Stimulated activated memory B cell treated with anti-CD40 and anti-IgM and Interleukin-4, amounts not matched to agents 10 μg/mL and 1 μg/mL and 100 μg/mL, for 72 hours (primary cell): ENCODE data around the gene SLC12A7.
"Not testable (repeated sequence)": the region's sequence is repeated elsewhere in the genome, so short reads cannot be mapped to it uniquely, and the experiment has no call there.

Source experiments
- ATAC-seq: fragments of 150-1000 bp; cut with Tn5 transposase; 2 replicates; pipeline ENCODE4 v1.10.0; 2021
- H3K27ac Mint-ChIP-seq: one replicate; pipeline ENCODE4 v1.8.0; 2022; ENCODE audit warnings: mild to moderate bottlenecking, mixed read lengths
- H3K27me3 Mint-ChIP-seq: one replicate; pipeline ENCODE4 v1.8.0; 2022; ENCODE audit warnings: mixed read lengths
- H3K36me3 Mint-ChIP-seq: one replicate; pipeline ENCODE4 v1.8.0; 2022; ENCODE audit warnings: mixed read lengths
- H3K4me1 Mint-ChIP-seq: one replicate; pipeline ENCODE4 v1.8.0; 2022; ENCODE audit warnings: mixed read lengths
- H3K4me3 Mint-ChIP-seq: one replicate; pipeline ENCODE4 v1.8.0; 2022; ENCODE audit warnings: mild to moderate bottlenecking, moderate library complexity, mixed read lengths
- H3K9me3 Mint-ChIP-seq: one replicate; pipeline ENCODE4 v1.8.0; 2022; ENCODE audit warnings: mixed read lengths

Gene SLC12A7

DNA sequence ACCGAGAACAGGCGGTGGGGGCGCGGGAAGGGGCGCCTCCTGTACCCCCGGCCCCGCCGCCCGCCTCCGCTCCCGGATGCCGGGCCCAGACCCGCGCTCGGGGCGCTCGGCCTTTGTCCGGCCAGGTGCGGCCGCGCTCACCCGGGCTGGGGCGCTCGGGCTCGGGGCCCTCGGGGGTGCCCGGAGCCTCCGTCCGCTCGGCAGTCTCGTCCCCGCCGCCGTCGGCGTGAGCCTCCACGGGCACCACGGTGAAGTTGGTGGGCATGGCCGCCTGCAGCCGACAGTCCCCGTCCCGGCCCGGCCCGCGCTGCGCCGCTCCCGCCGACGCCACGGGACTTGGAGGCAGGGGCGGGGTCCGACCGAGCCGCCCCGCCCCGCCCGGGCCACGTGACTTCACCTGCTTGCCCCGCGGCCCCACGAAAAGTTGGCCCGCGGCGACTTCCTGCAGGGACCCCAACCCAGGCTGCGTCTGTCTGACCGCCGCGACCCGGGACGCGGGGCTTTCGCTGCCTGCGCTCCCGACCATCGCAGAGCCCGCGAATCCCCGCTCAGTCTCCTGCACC is at the start of gene SLC12A7:
Gene SLC12A7 (minus strand): TSS at position 337 of the 563 bp plus-strand sequence. CDS start 72 bp downstream, at position 265.
- H3K4me3 Mint-ChIP-seq = peak within 1 kb of the TSS; percentile 93
- peak; percentile 76 for ATAC-seq
- no peaks in the 10 kb centered on the region for H3K9me3 Mint-ChIP-seq
- peak within 1 kb of the TSS; percentile 83 for H3K27ac Mint-ChIP-seq
- H3K36me3 Mint-ChIP-seq = no peaks in the 10 kb centered on the region
- peaks cover 56% of the 10 kb centered on the region for H3K4me1 Mint-ChIP-seq
- H3K27me3 Mint-ChIP-seq = no peaks in the 10 kb centered on the region

DNA sequence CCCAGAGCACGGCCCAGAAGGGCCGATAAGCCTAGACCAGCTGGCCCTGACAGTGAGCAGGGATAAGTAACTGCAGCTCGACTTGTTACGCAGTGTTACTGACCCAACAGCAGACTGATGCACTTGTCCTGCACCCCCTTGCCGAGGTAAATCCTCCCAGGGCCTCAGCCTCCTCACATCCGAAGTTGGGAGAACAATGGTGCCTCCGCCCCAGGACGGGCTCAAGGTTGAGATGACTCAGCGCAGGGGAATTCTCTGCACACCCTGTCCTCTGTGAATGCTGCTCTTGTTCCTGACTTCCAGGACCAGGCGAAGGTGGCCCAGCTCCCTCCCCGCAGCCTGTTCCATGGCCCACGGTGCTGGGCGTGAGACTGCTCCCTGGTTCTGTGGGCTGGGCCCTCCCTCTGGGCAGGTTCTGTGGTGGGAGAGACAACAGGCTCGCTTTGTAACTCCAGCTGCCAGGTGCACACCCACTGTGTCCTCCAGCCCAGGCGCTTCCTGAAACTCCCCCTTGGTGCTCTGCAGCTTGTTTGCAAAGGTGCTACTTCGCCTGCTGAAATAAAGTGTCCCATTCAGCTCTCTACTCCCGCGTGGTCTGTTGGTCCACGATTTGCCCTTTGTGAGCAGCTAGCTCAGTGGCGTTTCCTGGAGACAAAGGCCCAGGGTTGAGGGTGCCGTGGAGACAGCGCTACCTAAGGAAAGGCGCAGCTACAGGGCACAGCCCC is 49.4 kb upstream of the SLC12A7 start:
- no peak overlapping the region for H3K4me3 Mint-ChIP-seq
- H3K27me3 Mint-ChIP-seq = peaks cover 43% of the 10 kb centered on the region
- H3K9me3 Mint-ChIP-seq = peaks cover 9% of the 10 kb centered on the region
- H3K4me1 Mint-ChIP-seq = peaks cover 20% of the 10 kb centered on the region
- H3K27ac Mint-ChIP-seq = no peak overlapping the region
- ATAC-seq = no peak
- H3K36me3 Mint-ChIP-seq = peaks cover 9% of the 10 kb centered on the region

DNA sequence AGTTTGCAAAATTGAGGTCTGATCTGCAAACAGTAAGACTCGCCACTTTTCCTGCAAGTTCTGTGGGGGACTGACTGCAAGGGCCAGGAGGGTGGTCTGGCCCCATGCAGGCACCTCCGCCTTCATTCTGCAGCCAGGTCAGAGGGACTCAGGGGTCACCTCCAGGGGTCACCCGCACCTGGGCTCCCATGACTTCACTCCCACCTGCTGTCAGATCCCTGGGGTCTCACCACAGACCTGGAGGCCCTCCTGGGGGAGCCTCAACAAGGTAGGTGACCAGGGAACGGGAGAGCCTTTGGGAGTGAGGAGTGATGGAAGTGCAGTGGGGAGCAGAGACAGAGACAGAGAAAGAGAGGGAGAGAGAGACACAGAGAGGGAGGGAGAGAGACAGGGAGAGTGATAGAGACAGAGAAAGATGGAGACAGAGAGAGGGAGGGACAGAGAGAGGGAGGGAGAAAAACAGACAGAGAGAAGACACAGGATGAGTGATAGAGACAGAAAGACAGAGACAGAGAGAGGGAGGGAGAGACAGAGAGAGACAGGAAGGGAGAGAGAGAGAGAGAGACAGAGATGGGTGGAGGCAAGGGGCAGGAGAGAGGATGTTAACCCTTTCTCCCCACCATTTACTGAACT is 48.0 kb upstream of the SLC12A7 start:
- no peak overlapping the region for H3K27ac Mint-ChIP-seq
- H3K9me3 Mint-ChIP-seq = peaks cover 9% of the 10 kb centered on the region
- ATAC-seq = no peak
- peaks cover 41% of the 10 kb centered on the region for H3K27me3 Mint-ChIP-seq
- peaks cover 19% of the 10 kb centered on the region for H3K4me1 Mint-ChIP-seq
- H3K36me3 Mint-ChIP-seq = peaks cover 9% of the 10 kb centered on the region
- no peak overlapping the region for H3K4me3 Mint-ChIP-seq

DNA sequence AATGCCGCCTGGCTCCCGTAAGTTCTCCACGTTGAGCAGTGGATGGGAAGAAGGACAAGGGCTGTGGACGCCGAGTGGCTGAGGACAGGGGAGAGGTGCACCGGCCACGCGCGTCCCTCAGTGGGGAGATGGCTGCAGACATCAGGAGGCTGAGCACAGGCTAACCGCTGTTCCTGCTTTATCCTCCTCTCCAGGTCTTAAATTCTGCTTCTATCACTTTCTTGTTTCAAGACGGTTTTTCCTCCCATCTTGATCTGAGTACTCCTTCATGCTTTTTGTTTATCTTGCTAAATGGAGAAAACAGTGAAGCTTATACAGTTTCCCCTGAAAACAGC is 47.4 kb upstream of the SLC12A7 start:
- Mint-ChIP-seq H3K4me3 (no peak overlapping the region), H3K36me3 (peaks cover 9% of the 10 kb centered on the region), H3K27ac (no peak overlapping the region), H3K27me3 (peaks cover 40% of the 10 kb centered on the region), H3K4me1 (peaks cover 20% of the 10 kb centered on the region), H3K9me3 (peaks cover 9% of the 10 kb centered on the region)
- ATAC-seq = no peak

DNA sequence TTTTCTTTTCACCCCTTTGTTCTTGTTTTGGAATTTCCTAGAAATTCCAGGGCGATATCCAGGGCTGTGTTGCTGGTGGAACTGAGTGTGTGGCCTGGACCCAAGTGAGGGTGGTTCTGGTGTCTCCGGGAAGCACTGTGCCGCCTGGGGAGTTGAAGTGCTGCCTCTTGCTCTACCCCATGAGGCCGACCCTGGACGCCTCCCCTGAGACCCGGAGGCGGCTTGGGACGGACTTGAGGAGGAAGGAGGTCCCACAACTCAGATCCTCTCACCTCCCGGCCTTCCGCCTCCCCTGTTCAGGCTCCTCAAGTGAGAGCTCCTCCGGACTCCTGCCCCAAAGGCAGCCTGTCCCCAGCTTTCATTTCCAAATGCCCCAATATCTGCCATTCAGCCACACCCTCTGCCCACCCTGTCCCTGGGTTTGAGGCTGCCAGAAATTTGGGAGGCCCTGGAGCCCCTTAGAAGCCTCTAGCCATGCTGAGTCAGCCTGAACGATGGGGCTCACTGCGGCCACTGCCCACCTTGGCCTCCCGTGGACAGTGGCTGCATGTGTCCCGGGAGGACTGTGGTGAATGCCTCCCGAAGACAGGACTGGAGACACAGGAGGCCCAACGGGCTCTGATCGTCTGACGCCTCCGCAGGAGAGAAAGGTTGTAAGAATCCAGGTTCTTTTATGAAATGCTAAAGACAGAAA is 46.9 kb upstream of the SLC12A7 start:
- peaks cover 42% of the 10 kb centered on the region for H3K27me3 Mint-ChIP-seq
- ATAC-seq = no peak
- no peak overlapping the region for H3K4me3 Mint-ChIP-seq
- H3K4me1 Mint-ChIP-seq = peaks cover 25% of the 10 kb centered on the region
- peaks cover 9% of the 10 kb centered on the region for H3K36me3 Mint-ChIP-seq
- no peak overlapping the region for H3K27ac Mint-ChIP-seq
- peaks cover 9% of the 10 kb centered on the region for H3K9me3 Mint-ChIP-seq

DNA sequence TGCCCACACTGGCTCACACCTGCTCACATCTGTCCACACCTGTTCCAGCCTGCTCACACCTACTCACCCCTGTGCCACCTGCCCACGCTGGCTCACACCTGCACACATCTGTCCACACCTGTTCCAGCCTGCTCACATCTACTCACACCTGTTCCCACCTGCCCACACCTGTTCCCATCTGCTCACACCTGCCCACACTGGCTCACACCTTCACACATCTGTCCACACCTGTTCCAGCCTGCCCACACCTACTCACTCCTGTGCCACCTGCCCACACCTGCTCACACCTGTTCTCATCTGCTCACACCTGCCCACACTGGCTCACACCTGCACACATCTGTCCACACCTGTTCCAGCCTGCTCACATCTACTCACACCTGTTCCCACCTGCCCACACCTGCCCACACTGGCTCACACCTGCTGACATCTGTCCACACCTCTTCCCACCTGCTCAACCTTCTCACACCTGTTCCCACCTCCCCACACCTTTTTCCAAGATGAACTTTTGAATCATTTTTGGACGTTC is 45.7 kb upstream of the SLC12A7 start:
- H3K27ac Mint-ChIP-seq = peak overlapping the region; percentile 65
- not testable (repeated sequence) for ATAC-seq, H3K9me3 Mint-ChIP-seq, H3K36me3 Mint-ChIP-seq
- peaks cover 43% of the 10 kb centered on the region for H3K27me3 Mint-ChIP-seq
- H3K4me1 Mint-ChIP-seq = peaks cover 31% of the 10 kb centered on the region
- H3K4me3 Mint-ChIP-seq = peak overlapping the region; percentile 18

DNA sequence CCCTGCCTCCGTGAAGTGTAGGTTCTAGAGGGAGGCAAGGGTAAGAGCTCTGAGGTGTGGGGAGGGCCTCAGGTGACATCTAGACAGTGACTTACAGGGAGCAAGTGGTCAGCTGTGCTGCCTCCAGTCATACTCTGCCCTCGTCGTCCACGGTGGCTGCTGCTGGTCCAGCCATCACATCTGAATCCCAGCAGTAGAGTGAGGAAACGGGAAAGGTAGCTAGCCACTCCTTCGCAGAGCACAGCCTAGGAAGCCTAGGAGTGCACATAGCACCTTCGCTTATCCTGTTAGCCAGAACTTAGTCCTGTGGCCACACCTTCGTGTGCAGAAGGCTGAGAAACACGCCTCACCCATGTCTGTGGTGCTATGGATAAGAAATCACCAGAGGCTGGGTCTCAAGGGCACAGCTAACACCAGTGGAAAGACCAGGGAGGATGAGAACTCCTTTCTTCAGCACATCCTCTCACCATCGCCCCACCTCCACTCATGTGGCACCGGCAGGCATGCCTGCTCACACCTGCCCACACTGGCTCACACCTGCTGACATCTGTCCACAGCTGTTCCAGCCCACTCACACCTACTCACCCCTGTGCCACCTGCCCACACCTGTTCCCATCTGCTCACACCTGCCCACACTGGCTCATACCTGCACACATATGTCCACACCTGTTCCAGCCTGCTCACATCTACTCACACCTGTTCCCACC is 45.0 kb upstream of the SLC12A7 start:
- H3K4me3 Mint-ChIP-seq = no peak overlapping the region
- H3K27ac Mint-ChIP-seq = peak overlapping the region; percentile 65
- peaks cover 9% of the 10 kb centered on the region for H3K9me3 Mint-ChIP-seq
- peaks cover 37% of the 10 kb centered on the region for H3K4me1 Mint-ChIP-seq
- peaks cover 9% of the 10 kb centered on the region for H3K36me3 Mint-ChIP-seq
- peaks cover 43% of the 10 kb centered on the region for H3K27me3 Mint-ChIP-seq
- ATAC-seq = no peak

DNA sequence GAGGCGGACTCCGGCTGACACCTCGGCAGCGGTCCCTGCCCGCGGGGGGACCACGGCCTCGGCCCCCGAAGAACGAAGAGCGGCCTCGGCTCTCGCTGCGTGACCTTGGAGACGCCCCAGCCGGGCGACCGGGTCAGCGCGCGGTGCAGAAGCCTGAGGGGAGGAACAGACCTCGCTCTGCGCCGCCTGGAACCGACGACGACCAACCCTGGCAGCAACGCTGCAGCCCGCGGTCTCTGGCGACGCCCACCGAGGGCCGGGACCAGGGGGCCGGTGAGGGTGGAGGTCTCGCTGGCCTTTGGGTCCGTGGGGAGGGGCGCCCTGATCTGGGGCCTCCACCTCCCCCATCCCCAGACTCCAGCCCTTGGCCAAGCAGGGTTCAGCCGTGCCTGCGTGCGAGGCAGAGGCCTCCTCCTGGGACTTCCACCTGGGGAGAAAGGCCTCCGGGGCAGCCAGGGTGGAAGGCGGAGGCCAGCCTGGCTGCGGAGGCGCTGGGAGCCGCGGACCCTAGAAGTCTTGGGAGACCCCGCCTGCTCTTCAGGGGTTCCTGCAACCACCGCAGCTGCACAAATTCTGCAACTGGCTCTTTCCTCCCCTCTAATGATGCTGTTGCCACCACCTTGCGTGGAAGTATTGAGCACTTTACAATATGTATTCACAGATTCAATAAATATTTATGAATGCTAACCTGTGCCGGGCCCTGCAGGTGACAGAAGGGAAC is 44.3 kb upstream of the SLC12A7 start:
- H3K9me3 Mint-ChIP-seq = peaks cover 9% of the 10 kb centered on the region
- no peak overlapping the region for H3K4me3 Mint-ChIP-seq
- peaks cover 9% of the 10 kb centered on the region for H3K36me3 Mint-ChIP-seq
- peaks cover 45% of the 10 kb centered on the region for H3K4me1 Mint-ChIP-seq
- no peak overlapping the region for H3K27ac Mint-ChIP-seq
- no peak for ATAC-seq
- peaks cover 43% of the 10 kb centered on the region for H3K27me3 Mint-ChIP-seq

DNA sequence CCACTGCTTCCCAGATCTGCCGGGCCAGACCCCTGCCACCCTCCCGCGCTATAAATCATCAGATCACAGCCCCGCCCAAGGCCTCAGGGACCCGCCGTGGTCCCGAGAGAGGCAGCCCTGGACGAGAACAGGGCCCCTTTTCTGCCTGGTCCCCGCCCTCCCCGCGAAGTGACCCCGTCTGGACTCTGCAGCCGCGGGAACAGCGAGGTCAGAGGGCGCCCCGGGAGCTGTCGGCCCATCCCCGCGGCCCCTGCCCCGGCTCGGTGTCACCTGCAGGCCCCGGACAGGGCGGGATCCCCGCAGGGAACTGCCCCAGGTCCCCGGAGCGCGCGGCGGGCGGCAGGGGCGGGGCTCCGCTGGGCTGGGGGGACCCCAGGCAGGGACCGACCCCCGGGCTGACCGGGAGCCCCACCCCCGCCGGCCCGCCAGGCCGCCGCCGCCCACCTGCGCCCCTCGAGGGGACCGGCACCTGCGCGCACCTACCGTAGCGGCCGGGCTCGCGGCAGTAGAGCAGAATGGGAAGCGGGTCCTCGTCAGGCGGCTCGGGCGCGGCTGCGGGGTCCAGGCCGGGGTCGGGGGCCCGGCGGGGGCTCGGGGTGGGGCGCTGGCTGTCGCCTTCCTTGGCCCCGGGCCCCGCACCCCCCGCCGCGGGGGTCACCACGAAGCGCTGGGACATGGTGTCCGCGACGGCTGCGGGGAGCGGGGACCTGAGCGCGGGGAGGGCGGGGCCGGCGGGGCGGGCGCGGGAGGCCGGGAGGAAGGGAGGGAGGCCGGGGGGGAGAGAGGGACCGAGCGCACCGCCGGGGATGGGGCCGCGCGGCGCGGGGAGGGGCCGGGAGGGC is 43.5 kb upstream of the SLC12A7 start:
- ATAC-seq = peak; percentile 9
- H3K9me3 Mint-ChIP-seq = peaks cover 9% of the 10 kb centered on the region
- H3K4me3 Mint-ChIP-seq = peak overlapping the region; percentile 40

DNA sequence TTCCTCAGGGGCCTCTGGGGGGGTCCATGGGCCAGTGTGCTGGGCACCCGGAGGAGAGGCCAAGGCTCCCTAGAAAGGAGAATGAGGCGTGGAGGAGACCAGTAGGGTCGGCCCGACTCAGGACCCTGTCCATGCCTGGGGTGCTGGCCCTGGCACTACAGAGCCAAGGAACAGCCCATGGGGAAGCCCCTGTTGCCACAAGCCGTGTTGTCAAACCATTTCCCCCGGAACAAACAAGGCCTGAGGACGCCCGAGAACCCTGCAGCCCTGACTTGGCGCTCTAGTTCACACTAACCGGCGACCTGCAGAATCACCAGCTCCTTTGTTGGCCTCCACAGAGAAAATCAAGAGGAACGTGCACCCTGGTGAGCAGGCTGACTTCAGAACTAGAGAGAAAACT is 41.6 kb upstream of the SLC12A7 start:
- Mint-ChIP-seq H3K27me3 (peaks cover 21% of the 10 kb centered on the region), H3K9me3 (peaks cover 9% of the 10 kb centered on the region), H3K36me3 (peaks cover 9% of the 10 kb centered on the region), H3K4me1 (peaks cover 59% of the 10 kb centered on the region), H3K4me3 (peak overlapping the region; percentile 10), H3K27ac (peak overlapping the region; percentile 6)
- peak; percentile 67 for ATAC-seq

More for the DNA sequence above, 43.5 kb upstream of the SLC12A7 start:
- no peak overlapping the region for H3K27ac Mint-ChIP-seq
- peaks cover 9% of the 10 kb centered on the region for H3K36me3 Mint-ChIP-seq
- peaks cover 41% of the 10 kb centered on the region for H3K27me3 Mint-ChIP-seq
- H3K4me1 Mint-ChIP-seq = peaks cover 52% of the 10 kb centered on the region

DNA sequence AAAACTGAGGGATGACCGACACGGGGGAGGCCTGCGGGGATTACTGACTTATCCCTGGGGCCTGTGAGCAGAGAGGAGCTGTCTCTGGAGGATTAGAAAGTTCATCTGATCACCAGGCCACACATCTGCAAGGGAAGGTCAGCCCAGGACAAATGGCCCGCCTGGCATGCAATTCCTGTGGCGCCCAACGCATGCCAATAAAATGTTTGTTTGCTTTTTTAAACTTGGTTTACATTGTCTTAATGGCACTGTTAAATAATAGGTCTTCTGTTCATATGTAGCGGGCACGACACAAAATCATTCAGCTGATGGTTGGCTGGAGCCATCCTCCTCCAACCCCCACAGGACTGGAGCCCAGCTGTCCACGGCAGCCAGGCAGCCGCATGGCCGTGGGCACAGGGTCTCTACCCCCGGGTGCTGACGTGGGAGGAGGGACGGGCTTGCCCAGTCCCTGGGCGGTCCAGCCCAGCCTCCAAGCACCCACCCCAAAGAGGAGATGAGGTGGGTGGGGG is 41.0 kb upstream of the SLC12A7 start:
- Mint-ChIP-seq H3K27ac (peak overlapping the region; percentile 6), H3K4me1 (peaks cover 59% of the 10 kb centered on the region), H3K9me3 (peaks cover 8% of the 10 kb centered on the region), H3K4me3 (peak overlapping the region; percentile 56), H3K36me3 (peaks cover 8% of the 10 kb centered on the region), H3K27me3 (peaks cover 20% of the 10 kb centered on the region)
- no peak for ATAC-seq

DNA sequence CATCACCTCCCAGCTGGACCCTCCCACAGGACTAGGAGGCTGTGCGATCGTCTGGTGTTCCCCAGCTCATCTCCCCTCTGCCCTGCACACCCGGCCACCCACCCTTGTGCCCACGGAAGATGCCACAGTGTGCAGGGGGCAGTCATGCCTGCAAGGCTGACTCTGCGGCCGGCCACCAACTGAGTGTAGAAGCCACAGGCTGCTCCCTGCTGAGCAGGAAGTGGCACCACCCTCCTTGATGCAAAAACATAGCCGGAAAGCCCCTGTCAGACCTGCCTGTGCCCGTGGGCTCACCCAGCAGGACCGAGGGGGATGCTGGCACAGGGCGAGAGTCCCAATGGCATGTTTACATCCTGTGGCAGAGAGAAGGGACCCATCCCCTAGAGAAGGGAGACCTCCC is 40.3 kb upstream of the SLC12A7 start:
- peak overlapping the region; percentile 56 for H3K4me3 Mint-ChIP-seq
- H3K27me3 Mint-ChIP-seq = peaks cover 20% of the 10 kb centered on the region
- H3K27ac Mint-ChIP-seq = peak overlapping the region; percentile 6
- H3K36me3 Mint-ChIP-seq = peaks cover 1% of the 10 kb centered on the region
- peaks cover 2% of the 10 kb centered on the region for H3K9me3 Mint-ChIP-seq
- peak; percentile 90 for ATAC-seq
- peaks cover 52% of the 10 kb centered on the region for H3K4me1 Mint-ChIP-seq

DNA sequence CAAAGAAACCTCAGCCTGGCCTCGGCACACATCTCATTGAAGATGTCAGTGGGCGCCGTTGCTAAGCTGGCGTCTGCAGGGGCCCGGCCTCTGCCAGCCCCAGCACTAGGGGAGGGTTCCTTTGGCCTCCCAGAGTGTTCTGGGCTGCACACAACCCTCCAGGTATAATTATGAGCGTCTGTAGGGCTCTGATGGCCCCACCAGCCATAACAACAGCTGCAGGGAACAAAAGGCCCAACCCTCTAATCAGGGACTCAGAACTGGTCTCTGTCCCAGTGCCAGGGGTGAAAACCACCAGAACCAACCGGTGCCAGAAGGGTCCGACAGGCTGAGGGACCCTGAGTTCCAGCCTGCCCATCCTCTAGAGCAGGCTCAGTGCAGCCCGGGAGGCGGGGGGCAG is 39.5 kb upstream of the SLC12A7 start:
- Mint-ChIP-seq H3K4me3 (no peak overlapping the region), H3K27ac (no peak overlapping the region), H3K36me3 (no peaks in the 10 kb centered on the region), H3K4me1 (peaks cover 56% of the 10 kb centered on the region), H3K9me3 (no peaks in the 10 kb centered on the region), H3K27me3 (peaks cover 22% of the 10 kb centered on the region)
- no peak for ATAC-seq
